Endodermal cell (in vitro differentiated cells): Measurements from ENCODE around the gene BICDL2. TPM values are rescaled to one million over a fixed set of nuclear protein-coding genes. Genes with fewer than 3 reads are reported as not detected.
A peak's percentile ranks its signal among the peaks of the same experiment; 100 is the strongest.

Experiments
- DNase-seq: peaks from one replicate; pipeline ENCODE4 v3.0.0-alpha.2; 2017
- H3K27ac ChIP-seq: 2 replicates; pipeline ENCODE4 v1.5.1; 2013; ENCODE audit warnings: mild to moderate bottlenecking, low read depth, low read length, moderate library complexity
- H3K27me3 ChIP-seq: 2 replicates; pipeline ENCODE4 v1.6.1; 2013; ENCODE audit warnings: mild to moderate bottlenecking, low read length, moderate library complexity; ENCODE audit not compliant: insufficient read depth, control insufficient read depth, poor library complexity, severe bottlenecking
- H3K36me3 ChIP-seq: 2 replicates; pipeline ENCODE4 v1.7.0; 2013; ENCODE audit warnings: mild to moderate bottlenecking, low read length, moderate library complexity; ENCODE audit not compliant: control insufficient read depth, insufficient read depth
- H3K4me1 ChIP-seq: one replicate; pipeline ENCODE4 v1.7.0; 2013; ENCODE audit warnings: low read length; ENCODE audit not compliant: control insufficient read depth, insufficient read depth
- H3K4me3 ChIP-seq: 2 replicates; pipeline ENCODE4 v1.5.1; 2013; ENCODE audit warnings: mild to moderate bottlenecking, low read length, moderate library complexity
- H3K9ac ChIP-seq: 2 replicates; pipeline ENCODE4 v1.6.1; 2013; ENCODE audit warnings: mild to moderate bottlenecking, low read length, moderate library complexity; ENCODE audit not compliant: poor library complexity, severe bottlenecking; ENCODE audit errors: extremely low read depth
- H3K9me3 ChIP-seq: 2 replicates; pipeline ENCODE4 v1.6.1; 2013; ENCODE audit warnings: mild to moderate bottlenecking, low read length, moderate library complexity; ENCODE audit not compliant: control insufficient read depth
- H3K27ac Mint-ChIP-seq: 2 replicates; pipeline ENCODE4 v1.8.0; 2020; ENCODE audit warnings: mixed read lengths
- H3K27me3 Mint-ChIP-seq: 2 replicates; pipeline ENCODE4 v1.8.0; 2021; ENCODE audit warnings: mild to moderate bottlenecking, mixed read lengths; ENCODE audit not compliant: insufficient read depth
- H3K36me3 Mint-ChIP-seq: 2 replicates; pipeline ENCODE4 v1.8.0; 2020; ENCODE audit warnings: low read depth, mixed read lengths
- H3K4me1 Mint-ChIP-seq: 2 replicates; pipeline ENCODE4 v1.8.0; 2020; ENCODE audit warnings: mixed read lengths
- H3K4me3 Mint-ChIP-seq: 2 replicates; pipeline ENCODE4 v1.8.0; 2020; ENCODE audit warnings: mild to moderate bottlenecking, moderate library complexity, mixed read lengths
- H3K9me3 Mint-ChIP-seq: 2 replicates; pipeline ENCODE4 v1.8.0; 2020; ENCODE audit warnings: mild to moderate bottlenecking, mixed read lengths
- CTCF ChIP-seq: fragments of 200-600 bp; sonication (generic); conservative IDR thresholded peaks from 2 replicates; pipeline ENCODE4 v1.5.0; 2021; ENCODE audit warnings: antibody characterized with exemption, mild to moderate bottlenecking
- WGBS, 2 experiments: methylation state at CpG; one replicate each; pipeline versions ENCODE4 v1.1.5 to v1.1.7; 2013; ENCODE audit warnings: missing lambda C conversion rate in 2 of 2, mixed read lengths in 1 of 2; ENCODE audit not compliant: insufficient coverage in 1 of 2, insufficient read length in 1 of 2; 5-methylcytosine and 5-hydroxymethylcytosine counted together
- total RNA-seq, 2 donors: library from RNA; stranded (reverse); fragmentation: NEBNext Ultra II Directional in 1 of 2; extraction: Animal tissue kit (Norgen Biotek cat#: 25700) in 1 of 2; gene quantifications; 2 replicates in 1 of 2; 3 replicates in 1 of 2; pipeline ENCODE4 v1.2.1, GENCODE V29; 2021

BICDL2 gene
- total RNA-seq, 2 donors from 2014 or later = 4.7 to 8.2 TPM

GRCh38 chr16:3009568-3010390 lies 27.0 kb downstream of the BICDL2 start:
- H3K36me3 Mint-ChIP-seq = peaks cover 4% of the 10 kb centered on the region
- Histone ChIP-seq H3K36me3 (peaks cover 2% of the 10 kb centered on the region), H3K9me3 (no peaks in the 10 kb centered on the region), H3K27me3 (no peaks in the 10 kb centered on the region), H3K9ac (no peak overlapping the region), H3K4me3 (no peak overlapping the region), H3K27ac (no peak overlapping the region), H3K4me1 (peaks cover 33% of the 10 kb centered on the region)
- peaks cover 21% of the 10 kb centered on the region for H3K27me3 Mint-ChIP-seq
- 54% methylated on average over 7 to 21 of the region's 21 CpGs for WGBS, 2 experiments
- H3K4me1 Mint-ChIP-seq = peaks cover 58% of the 10 kb centered on the region
- H3K9me3 Mint-ChIP-seq = no peaks in the 10 kb centered on the region
- DNase-seq = peak; percentile 95
- H3K4me3 Mint-ChIP-seq = peak overlapping the region; percentile 51
- H3K27ac Mint-ChIP-seq = peak overlapping the region; percentile 98
- TF ChIP-seq CTCF = no peak

- Histone ChIP-seq H3K4me1 (peaks cover 33% of the 10 kb centered on the region), H3K27ac (no peak overlapping the region), H3K9me3 (no peaks in the 10 kb centered on the region), H3K9ac (no peak overlapping the region), H3K4me3 (no peak overlapping the region), H3K27me3 (no peaks in the 10 kb centered on the region), H3K36me3 (no peaks in the 10 kb centered on the region)
- Mint-ChIP-seq H3K36me3 (no peaks in the 10 kb centered on the region), H3K27me3 (peaks cover 16% of the 10 kb centered on the region), H3K9me3 (no peaks in the 10 kb centered on the region), H3K27ac (peak overlapping the region; percentile 98), H3K4me3 (peak overlapping the region; percentile 51), H3K4me1 (peaks cover 49% of the 10 kb centered on the region)
- TF ChIP-seq CTCF = no peak
- DNase-seq = no peak
- WGBS, 2 experiments = 65 to 100% methylated on average over 1 to 4 of the region's 4 CpGs
Measured at GRCh38 chr16:3008690-3009037, 28.1 kb downstream of the BICDL2 start.

DNA sequence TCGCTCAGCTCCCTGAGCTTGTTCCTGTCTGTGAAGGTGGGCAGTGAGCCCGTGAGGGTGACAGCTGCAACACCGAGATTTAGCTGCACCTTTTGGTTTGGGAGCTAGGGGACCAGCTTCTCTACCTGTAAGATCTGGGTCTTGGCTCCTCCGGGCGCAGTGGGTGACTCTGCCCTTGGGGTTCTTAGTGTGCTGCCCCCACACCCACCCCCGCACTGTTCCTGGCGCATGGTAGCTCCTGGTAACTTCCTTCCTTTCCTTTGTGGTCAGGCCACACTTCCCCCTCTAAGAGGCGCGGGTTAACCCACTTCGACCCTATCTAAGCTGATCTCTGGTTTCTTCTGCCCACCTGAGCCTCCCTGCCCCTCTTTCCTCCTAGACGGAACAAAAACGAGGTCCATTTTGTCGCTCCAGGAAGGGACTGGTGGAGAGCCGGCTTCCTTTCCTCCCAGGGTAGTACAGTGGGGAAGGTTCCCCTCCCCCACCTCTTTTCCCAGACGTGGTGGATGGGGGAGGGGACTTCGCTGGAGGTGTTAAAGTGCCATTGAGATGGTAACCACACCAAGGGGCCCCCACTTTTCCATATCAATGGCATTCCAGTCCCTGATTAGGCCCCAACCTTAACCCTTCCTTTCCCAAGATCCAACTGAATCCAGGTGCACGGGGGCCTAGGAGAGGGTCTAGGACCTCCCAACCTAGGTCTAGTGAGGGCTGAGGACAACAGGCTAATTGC lies 28.6 kb downstream of the BICDL2 start:
- Mint-ChIP-seq H3K27me3 (peaks cover 14% of the 10 kb centered on the region), H3K36me3 (no peaks in the 10 kb centered on the region), H3K9me3 (no peaks in the 10 kb centered on the region), H3K4me1 (peaks cover 44% of the 10 kb centered on the region), H3K27ac (peak overlapping the region; percentile 98), H3K4me3 (peak overlapping the region; percentile 51)
- peak overlapping the region; percentile 53 for H3K4me3 ChIP-seq
- no peaks in the 10 kb centered on the region for H3K36me3 ChIP-seq
- H3K9me3 ChIP-seq = no peaks in the 10 kb centered on the region
- H3K27ac ChIP-seq = no peak overlapping the region
- 17 to 19% methylated on average over 6 to 16 of the region's 17 CpGs for WGBS, 2 experiments
- no peak overlapping the region for H3K9ac ChIP-seq
- TF ChIP-seq CTCF = peak; percentile 18
- H3K4me1 ChIP-seq = peaks cover 33% of the 10 kb centered on the region
- H3K27me3 ChIP-seq = no peaks in the 10 kb centered on the region
- peak; percentile 96 for DNase-seq
